Erythroblast (primary cell): ENCODE data around the gene CD36.

Experiments
- GATA1 ChIP-seq: IDR thresholded peaks from 2 replicates; pipeline ENCODE4 v1.6.1; 2011; ENCODE audit warnings: low read depth, mild to moderate bottlenecking, control low read depth, low read length, moderate library complexity
- POLR2A ChIP-seq: IDR thresholded peaks from 2 replicates; pipeline ENCODE4 v1.6.1; 2011; ENCODE audit warnings: mild to moderate bottlenecking, low read length

DNA sequence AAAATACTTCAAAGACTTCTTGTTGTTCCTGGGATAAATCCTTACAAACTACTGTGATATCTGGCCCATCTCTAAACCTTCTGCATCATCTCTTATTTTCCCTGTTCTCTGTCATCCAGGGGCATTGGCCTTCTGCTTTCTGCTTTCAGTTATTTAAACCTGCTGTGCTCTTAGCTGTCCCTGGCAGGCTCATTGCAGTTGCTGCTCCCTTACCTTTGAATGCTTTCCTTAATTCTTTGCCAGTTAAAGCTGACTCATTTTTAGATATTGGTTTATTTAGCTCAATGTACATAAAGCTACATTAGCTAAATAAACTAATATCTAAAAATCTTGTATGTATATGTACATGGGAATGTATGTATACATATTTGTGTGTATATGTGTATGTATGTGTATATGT is 40.6 kb upstream of the CD36 start:
- TF ChIP-seq POLR2A, result no peak
- TF ChIP-seq GATA1, result no peak
